Prostate gland (tissue), 2 donors: ENCODE measurements around the gene BANP.

Source experiments
- CTCF ChIP-seq, 4 experiments: fragments of 200-600 bp in 2 of 4; fragments of 450-650 bp in 2 of 4; sonication (generic) in 2 of 4; IDR thresholded peaks; 1 replicate in 3 of 4; 2 replicates in 1 of 4; pipeline ENCODE4 v1.5.1; 2016 to 2019; ENCODE audit warnings: antibody characterized with exemption in 4 of 4, mild to moderate bottlenecking in 2 of 4, moderate library complexity in 2 of 4
- POLR2A ChIP-seq: fragments of 450-650 bp; IDR thresholded peaks from one replicate; pipeline ENCODE4 v1.6.1; 2016; ENCODE audit warnings: antibody characterized with exemption, mild to moderate bottlenecking
- POLR2AphosphoS5 ChIP-seq: sonication (generic); formaldehyde crosslinking; IDR thresholded peaks from one replicate; pipeline ENCODE4 v1.6.1; 2017; ENCODE audit warnings: antibody characterized with exemption

GRCh38 chr16:88069397-88070168 is 118.3 kb downstream of the BANP start:
- no peak for TF ChIP-seq CTCF (IDR thresholded peaks at IDR 0.05)
- no peak for TF ChIP-seq POLR2A
- TF ChIP-seq POLR2AphosphoS5, result no peak
